Measurements from ENCODE around the gene GJC1.
"Not testable (repeated sequence)": the region's sequence is repeated elsewhere in the genome, so short reads cannot be mapped to it uniquely, and the experiment has no call there.

The GJC1 gene

DNA sequence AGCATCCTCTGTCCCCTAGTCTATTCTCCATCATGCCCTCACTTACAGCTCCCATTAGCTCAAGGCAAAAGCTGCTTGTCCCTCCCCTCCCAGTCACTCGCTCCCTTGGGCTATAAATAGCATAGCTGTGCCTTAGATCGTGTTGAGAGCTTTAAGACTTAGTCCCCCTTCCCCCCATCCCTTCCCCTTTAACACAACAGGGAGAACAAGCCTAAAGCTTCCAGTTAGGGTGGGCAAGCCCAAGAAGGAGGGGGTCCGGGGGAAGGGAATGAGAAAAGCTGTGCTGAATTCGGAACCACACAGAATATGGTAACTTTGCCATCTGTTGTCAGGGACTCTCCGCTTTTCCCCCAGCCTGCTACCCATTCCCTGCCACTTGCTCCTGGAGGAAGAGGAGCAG lies 12.7 kb upstream of the GJC1 start:
- no peak for DNase-seq

DNA sequence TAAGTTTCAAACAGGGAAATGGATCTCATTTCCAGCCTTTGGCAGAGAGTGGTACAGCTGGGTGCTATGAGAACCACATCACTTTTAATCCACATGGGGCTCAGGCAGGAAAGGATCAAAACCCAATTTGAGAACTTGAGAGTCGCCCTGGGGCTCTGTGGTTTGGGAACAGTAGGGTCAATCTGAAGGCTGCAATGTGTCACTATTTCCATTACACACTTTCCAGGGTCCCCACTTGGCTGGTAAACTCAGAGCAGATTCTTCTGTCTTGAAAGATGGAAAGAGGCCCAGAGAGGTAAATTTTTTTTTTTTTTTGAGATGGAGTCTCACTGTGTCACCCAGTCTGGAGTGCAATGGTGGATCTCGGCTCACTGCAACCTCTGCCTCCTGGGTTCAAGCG lies 10.8 kb upstream of the GJC1 start:
- no peak for DNase-seq

DNA sequence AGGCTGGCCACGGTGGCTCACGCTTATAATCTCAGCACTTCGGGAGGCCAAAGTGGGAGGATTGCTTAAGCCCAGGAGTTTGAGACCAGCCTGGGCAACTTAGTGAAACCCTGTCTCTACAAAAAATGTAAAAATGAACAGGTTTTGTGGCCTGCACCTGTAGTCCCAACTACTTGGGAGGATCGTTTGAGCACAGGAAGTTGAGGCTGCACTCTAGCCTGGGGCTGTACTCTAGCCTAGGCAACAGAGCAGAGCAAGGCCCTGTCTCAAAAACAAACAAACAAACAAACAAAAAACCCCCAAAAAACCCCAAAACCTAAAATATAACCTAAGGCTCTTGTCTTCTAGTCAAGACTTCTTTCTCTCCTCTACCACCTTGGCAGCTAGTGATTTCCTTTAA lies 10.2 kb upstream of the GJC1 start:
- no peak for DNase-seq

DNA sequence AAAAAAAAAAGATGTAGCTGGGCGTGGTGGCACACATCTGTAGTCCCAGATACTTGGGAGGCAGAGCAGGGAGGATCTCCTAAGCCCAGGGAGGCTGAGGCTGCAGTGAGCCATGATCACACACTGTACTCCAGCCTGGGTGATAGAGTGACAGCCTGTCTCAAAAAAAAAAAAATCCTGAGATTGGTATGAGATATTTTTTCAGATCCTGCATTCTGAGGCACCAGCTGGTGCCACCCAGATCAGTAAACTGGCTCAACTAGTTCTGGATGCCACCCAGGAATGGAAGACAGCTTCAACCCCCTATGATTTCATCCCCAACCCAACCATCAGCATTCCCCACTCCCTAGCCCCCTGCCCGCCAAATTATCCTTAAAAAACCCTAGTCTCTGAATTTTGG lies 7.1 kb upstream of the GJC1 start:
- no peak for DNase-seq

DNA sequence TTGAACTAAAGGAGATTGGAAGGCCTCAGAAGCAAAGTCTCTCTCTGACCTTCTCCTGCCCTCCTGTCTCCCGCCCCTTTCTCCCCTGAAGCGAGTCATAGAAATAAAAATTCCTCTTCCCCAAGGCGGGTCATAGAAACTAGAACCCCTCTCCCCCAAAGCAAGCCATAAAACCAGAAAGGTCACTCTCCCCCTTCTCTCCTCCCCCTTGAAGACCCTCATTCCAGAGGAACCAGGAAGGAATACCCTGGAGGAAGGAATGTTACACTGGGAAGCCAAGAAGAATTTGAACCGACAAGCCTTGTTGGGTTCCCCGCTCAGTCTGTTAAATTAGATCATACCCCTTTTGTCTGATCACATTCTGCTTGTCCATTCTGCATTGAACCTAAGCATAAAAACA lies 2.7 kb upstream of the GJC1 start:
- no peak for DNase-seq

DNA sequence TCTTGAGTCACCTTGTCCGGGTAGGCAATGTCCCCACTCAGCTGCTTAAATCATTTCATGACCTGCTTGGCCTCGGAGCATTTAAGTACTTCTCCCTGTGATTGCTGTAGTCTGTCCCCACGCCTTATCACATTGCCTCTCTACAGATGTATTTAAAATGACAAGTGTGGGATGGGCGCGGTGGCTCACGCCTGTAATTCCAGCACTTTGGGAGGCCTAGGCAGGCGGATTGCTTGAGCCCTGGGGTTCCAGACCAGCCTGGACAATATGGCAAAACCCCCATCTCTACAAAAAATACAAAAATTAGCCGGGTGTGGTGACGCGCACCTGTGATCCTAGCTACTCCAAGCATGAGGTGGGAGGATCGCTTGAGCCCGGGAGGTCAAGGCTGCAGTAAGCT lies 1.3 kb upstream of the GJC1 start:
- no peak for DNase-seq

DNA sequence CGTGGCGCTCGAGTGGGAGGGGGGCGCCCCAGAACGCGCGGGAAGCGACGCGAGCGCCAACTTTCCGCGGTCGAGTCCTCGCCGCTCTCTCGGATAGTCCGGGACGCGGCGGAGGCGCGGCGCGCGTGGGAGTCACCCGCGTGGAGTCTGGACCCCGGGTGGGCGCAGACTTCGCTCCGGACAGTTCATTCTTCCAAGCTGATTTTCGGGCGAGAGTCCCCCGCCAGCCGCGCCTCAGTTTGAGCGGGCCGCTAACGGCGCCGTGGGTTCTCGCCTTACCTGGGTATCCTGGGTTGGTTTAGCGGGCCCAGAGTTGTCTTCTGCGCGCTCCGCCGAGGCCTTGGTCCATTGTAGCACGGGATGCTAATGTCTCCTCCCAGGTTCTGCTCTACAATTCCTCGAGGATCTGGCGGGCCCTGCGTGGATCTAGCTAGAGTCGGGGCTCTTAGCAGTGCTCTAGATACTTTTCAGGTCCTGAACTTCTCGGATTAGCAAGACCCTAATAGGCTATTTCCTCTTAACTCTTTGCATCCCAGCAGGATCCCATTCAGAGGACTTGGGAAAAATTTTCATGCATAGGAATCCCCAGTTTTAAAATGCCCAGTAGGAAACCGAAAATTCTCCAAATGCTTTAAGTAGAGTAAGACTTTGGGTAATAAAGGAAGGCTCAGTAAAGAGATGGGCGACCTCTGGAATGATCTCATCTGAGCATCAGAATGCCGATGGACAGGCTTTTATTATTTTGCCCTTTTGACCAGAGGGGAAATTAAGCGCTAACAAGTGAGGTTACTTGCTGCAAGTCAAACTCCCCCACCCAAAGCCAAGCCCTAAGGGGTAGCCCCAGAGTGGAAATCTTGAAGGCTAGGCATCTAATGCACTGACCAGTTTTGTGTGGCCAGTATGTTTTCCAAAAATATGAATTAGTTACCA lies 537 bp upstream of the GJC1 start:
- DNase-seq = no peak

DNA sequence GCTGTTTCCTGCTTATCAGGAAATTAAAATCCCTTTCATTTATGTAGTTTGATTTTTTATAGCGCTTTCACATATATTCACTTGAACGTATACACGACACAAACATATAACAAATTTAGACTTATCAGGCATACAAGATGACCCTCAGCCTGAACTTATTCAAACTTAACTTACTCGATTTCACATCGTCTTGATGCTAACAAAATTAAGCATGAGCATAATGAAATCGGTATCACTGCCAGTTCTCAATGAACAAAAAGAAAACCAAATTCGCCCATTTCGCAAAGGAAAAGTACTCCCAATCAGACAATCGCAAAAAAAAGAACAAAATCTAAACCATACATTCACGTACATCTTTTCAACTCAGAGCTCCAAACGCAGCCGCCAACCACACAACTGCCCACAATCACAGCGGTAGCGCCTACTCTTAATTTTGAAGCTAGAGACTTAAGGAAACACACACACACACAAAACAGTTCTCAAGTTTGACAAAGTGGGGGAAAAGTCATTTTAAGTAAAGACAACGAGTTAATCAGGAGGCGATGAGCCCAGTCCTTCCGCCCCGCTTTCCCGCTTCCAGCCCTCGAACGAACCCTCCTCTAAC lies 1.1 kb downstream of the GJC1 start:
- no peak for DNase-seq

DNA sequence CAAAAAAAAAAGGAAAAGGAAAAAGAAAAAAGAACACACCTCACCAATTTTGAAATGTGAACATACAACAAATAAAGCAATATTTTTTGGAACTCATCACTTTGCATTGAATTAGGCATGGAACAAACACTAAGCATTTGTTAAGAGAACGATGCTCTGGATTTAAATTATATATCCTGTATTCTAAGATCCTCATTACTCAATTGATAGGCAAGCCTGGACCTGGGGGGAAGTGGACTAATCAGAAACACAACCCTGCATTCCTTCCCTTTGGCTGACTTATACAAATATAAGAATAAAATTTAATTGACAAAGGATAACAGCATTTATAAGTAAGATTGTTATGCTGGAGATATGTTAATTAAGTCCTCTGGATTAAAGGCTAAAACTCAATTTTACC lies 2.2 kb downstream of the GJC1 start:
- no peak for DNase-seq

DNA sequence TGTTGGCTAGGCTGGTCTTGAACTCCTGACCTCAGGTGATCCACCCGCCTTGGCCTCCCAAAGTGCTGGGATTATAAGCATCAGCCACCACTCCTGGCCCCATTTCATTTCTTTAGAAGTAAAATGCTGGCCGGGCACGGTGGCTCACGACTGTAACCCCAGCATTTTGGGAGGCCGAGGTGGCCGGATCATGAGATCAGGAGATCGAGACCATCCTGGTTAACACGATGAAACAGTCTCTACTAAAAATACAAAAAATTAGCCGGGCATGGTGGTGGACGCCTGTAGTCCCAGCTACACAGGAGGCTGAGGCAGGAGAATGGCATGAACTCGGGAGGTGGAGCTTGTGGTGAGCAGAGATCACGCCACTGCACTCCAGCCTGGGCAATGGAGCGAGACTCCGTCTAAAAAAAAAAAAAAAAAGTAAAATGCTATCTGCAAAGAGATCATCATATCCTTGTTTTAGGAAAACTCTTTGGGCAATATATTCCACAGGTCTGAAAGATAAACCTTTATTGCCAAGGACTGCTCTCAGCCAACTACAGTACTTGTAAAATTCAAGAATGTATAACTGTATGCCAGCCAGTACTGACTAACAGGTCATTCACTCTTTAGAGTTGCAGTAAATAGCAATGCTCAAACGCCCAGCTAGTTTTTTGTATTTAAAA lies 3.8 kb downstream of the GJC1 start:
- DNase-seq = no peak

DNA sequence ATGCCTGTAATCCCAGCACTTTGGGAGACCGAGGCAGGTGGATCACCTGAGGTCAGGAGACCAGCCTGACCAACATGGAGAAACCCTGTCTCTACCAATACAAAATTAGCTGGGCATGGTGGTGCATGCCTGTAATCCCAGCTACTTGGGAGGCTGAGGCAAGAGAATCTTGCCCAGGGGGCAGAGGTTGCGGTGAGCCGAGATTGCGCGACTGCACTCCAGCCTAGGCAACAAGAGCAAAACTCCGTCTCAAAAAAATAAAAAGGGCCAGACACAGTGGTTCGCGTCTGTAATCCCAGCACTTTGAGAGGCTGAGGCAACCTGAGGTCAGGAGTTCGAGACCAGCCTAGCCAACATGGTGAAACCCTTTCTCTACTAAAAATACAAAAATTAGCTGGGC lies 4.9 kb downstream of the GJC1 start:
- DNase-seq = not testable (repeated sequence)

DNA sequence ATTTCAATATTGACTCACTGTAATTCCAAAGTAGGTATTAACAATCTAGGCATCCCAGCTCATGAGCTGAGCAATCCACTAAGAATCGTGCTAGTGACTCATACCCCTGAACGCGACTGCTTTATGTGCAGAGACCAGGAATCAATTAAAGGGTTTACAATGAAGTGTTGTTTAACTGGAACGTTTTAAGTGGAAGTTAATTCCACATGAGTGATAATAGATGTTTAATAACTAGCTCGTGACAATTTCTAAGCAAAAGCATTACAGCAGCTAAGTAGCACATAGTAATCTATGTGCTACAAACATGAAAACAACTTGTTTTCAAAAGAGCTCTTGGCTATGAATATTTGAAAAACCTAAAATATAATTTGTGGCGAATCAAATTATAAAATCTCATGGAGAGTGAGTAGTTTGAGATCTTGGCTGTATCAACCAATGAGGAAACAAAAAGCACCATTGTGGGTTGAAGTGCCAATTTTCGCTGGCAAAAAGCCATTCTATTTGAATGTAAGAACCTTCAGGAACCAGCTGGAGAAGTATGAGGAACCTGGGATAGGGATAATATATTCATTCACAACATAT lies 9.4 kb downstream of the GJC1 start:
- DNase-seq = peak; percentile 94

DNA sequence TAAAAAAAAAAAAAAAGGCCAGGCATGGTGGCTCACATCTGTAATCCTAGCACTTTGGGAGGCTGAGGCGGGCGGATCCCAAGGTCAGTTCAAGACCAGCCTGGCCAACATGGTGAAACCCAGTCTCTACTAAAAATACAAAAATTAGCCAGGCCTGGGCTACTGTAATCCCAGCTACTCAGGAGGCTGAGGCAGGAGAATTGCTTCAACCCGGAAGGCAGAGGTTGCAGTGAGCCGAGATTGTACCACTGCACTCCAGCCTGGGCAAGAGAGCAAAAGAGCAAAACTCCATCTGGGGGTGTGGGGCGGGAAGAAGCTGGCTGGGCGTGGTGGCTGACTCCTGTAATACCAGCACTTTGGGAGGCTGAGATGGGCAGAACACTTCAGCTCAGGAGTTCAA lies 11.6 kb downstream of the GJC1 start:
- not testable (repeated sequence) for DNase-seq

DNA sequence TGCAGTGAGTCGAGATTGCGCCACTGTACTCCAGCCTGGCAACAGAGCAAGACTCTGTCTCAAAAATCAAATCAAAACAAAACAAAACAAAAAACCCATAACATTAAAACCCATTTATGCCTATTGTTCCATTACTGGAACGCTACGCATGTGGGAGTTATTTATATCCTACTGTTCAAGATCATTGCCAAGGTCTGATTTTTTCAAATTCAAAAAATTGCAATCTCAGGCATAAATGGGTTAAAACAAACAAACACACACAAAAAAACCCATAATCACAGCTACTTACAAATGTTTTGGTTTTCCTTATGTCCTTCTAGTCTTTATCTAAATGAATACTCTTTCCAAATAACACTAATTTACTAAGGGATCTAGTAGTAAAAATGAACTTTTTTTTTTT lies 17.8 kb downstream of the GJC1 start:
- no peak for DNase-seq

DNA sequence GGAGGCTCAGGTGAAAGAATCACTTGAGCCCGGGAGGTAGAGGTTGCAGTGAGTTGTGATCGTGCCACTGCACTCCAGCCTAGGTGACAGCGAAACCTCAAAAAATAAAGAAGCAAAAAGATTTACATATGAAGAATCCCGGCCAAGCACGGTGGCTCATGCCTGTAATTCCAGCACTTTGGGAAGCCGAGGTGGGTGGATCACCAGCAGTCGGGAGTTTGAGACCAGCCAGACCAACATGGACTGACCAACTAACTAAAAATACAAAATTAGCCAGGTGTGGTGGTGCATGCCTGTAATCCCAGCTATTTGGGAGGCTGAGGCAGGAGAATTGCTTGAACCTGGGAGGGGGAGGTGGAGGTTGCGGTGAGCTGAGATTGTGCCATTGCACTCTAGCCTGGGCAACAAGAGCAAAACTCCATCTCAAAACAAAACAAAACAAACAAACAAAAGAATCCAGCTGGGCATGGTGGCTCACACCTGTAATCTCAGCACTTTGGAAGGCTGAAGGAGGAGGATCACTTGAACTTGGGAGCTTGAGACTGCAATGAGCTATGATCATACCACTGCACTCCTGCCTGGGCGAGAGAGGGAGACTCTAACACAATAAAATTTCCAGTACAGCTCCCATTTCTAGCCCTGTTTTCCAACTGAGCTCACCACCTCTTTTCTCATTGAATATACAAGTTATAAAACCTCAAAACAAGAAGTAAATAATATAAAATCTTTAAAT lies 21.3 kb downstream of the GJC1 start:
- DNase-seq = not testable (repeated sequence)

DNA sequence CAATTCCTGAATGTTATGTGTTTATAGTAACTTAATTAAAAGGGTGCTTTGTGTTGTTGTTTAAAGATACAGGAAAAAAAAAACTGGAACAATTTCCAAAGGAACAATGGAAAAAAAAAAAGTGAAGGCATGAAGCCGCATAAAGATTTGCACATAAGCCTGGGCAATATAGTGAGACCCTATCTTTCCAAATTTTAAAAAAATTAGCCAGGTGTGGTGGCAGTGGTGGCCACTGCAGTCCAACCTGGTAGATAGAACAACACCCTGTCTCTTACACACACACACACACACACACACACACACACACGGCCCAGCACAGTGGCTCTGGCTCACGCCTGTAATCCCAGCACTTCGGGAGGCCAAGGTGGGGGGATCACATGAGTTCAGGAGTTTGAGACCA lies 21.9 kb downstream of the GJC1 start:
- no peak for DNase-seq

DNA sequence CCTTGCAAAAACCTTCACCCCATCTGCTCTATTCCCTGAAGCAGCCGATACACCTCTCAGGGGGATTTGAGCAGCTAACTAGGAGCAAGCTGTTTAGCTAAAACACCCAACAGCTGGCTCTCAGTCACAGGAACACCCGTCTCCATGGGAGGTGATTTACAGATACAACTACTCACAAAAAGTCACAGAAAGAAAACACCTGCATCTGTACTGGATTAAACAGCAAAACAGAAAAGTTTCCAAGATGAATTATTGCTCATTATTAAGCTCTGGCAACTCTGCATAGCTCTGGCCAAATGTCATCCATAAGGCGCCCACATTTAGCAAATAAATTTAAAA lies 22.3 kb downstream of the GJC1 start:
- DNase-seq = peak; percentile 71

DNA sequence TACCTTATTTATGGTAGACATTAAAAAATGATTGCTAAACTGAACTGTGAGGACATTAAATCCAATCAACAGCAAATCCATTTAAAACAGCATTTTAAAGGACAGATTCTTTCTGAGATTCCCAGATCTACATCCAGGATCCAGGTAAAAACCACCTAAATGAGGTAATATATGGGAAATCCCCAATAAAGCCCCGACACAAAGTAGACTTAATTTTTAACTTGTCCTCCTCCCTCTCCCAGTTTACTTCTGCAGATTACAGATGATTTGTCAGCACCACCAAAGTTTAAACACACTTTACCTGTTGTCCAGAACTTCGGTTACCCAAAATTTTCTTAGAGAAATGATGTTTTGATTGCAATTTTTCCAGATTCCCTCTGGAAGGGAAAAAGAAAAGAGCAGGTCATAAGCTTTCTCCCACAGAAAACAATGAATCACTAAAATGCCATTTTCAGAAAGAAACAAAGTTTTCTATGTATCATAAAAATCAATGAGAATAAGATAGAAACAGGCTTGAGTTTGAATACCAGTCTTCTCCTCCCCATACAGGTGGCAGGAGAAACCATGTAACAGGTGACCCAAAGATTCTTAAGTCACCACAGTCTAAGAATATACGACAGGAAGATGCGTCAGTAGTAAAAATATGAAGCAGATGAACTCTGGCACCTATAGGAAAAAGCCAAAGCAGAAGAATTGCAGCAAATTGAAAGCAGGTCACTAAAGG lies 22.8 kb downstream of the GJC1 start:
- DNase-seq = no peak

DNA sequence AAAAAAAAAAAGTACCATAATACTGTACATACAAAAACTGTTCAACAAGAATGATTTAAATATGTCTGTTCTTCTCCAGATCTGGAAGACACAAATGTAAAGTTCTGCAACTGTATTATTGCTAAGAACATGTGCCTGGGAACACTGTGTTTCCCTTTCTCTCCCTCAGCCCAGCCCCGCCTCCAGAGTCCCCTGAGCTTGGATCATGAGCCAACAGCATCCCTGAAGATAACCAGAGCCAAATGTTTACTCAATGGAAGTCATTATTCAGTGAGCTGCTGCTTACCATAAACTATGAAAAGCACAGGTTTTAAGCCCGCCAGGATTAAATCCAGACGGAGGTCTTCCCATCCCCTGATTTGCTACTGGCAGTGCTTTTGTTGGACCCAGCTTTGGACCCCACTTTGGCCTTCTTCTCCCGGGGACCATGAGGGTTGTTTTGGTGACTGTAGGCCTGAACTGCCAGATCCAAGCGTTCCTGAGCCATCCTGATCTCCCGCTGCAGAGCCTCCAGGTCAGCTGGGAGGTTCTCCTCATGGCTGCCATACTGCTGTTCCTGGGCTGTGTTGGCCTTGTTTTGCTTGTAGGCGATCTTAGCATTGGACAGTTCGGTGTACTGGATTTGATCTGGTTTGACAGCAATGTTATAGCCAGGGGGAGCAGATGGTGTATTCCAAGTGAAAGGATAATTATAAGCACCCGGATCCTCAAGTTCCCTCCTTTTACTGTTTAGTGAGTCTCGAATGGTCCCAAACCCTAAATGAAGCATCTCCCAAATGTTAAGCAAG lies 25.6 kb downstream of the GJC1 start:
- DNase-seq = peak; percentile 5

DNA sequence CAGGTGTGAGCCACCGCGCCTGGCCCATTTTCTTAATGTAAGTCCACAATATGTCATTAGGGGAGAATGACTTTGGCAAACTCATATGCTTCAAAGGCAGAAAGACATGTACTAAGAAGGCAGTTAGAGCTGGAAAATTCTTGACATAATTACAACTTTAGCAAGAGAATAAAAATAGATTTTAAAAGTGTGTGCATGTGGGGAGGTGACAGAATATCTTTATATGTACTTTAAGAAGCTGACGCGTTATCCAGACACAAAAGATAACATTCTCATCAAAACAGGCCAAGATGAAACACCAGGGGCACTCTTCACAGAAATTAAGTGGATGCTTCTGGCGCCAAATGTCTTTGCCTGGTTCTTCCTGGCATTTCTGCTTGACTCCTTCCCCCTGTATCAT lies 28.2 kb downstream of the GJC1 start:
- DNase-seq = no peak

DNA sequence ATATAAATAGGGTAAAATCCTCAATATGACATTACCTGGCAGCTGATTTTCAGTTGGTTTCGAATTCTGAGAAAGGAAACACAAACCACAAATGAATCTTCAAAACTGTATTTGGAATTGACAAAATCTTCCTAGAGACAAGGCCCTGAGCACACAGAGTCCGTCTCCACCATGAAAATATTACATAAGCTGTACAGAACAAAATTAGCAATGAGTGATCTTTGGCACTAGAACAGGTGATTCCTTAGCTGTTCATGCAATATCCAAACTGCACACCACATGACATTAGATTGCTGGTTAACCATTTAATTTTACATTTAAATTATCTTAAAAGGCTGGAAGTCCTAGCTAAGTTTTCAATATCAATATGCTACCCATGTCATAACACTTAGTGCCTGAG lies 31.7 kb downstream of the GJC1 start:
- DNase-seq = no peak

DNA sequence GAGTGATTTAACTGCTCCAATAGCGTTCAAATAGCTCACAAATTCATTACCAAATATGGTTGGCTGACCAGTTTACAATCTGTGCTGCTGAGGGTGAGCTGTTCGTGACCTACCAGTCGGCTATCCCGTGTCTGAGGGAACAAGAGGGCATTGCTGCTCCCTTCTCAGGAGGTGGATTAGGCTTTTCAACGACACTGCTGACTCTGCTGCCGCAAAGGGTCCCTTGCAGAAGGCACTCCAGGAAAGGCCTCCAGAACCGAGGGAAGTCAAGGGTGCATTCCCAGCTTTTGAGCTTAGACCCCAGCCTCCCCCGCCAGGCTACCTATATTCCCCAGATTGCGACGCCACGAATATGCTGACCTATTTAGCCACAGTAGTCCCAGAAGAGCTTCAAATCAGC lies 32.3 kb downstream of the GJC1 start:
- no peak for DNase-seq

Data from NCI-H446 treated with DMSO at 0.1 percent for 48 hours (cell line).